Measurements from ENCODE around the gene FUOM. TPM values are rescaled to one million over a fixed set of nuclear protein-coding genes. Genes with fewer than 3 reads are reported as not detected.

FUOM gene
- total and polyA plus RNA-seq, 10 of the 15 experiments (the other 5 are each of a cell fraction or from before 2014, with no cell fraction given): 1.8 to 41.7 (median 25.6) TPM

- Histone ChIP-seq H3K9me3 (replicated peaks; ENCODE audit: control insufficient read depth, insufficient read depth, low read length) (no peaks in the 10 kb centered on the region), H4K20me1 (ENCODE audit: control insufficient read depth, insufficient read depth) (no peaks in the 10 kb centered on the region), H3K9ac (ENCODE audit: control insufficient read depth, insufficient read depth, low read length) (no peak overlapping the region), H3K79me2 (ENCODE audit: control insufficient read depth, insufficient read depth, low read length) (no peaks in the 10 kb centered on the region; the same call in 1 of the 2 replicates), H3K27ac (ENCODE audit: control insufficient read depth, insufficient read depth) (no peak overlapping the region), H3K4me1 (ENCODE audit: control insufficient read depth, insufficient read depth, low read length) (peaks cover 18% of the 10 kb centered on the region), H3K27me3 (replicated peaks in 1 of 2; ENCODE audit: control insufficient read depth in 2 of 2, insufficient read depth in 2 of 2, low read length in 1 of 2) (no peaks in the 10 kb centered on the region), H3K4me2 (ENCODE audit: control insufficient read depth, insufficient read depth) (no peak overlapping the region), H3K4me3 (no peak overlapping the region), H2AFZ (ENCODE audit: control insufficient read depth, low read depth, low read length) (no peak overlapping the region), H3K36me3 (ENCODE audit: control insufficient read depth in 2 of 2, insufficient read depth in 2 of 2, low read length in 1 of 2) (peaks cover 0 to 5% of the 10 kb centered on the region in 2 experiments; a peak in 2 of 4 replicates)
- POLR2A ChIA-PET: interaction anchor here (1.0 kb wide), 1 partner anchor 11 kb away, joined by 4 read pairs; no protein-coding TSS in a partner anchor
- 61% methylated on average over 6 of the region's 6 CpGs for WGBS (ENCODE audit: insufficient coverage, insufficient replicate concordance, low lambda C conversion rate, missing lambda C conversion rate)
- RAD21 ChIA-PET (ENCODE audit: unreplicated experiment): no interaction called here
- in situ Hi-C loops (cut with MboI): no loop called here
- DNase-seq (ENCODE audit: low read depth, low spot score) (no peak), FAIRE-seq (no peak), ATAC-seq (no peak)
- CTCF ChIA-PET: interaction anchor here (1.5 kb wide), 1 partner anchor 30 kb away, joined by 6 read pairs; no protein-coding TSS in a partner anchor
- intact Hi-C loops (cut with micrococcal nuclease; ENCODE audit: unreplicated experiment): no loop called here
- SMC1A ChIA-PET (ENCODE audit: uncharacterized antibody, unreplicated experiment): no interaction called here
- no TSS peak for BruUV-seq (replicated peaks)
- no peak for TF ChIP-seq PAX8 (IDR thresholded peaks at IDR 0.05)
- peak; percentile 80 for TF ChIP-seq NR2F1 (conservative IDR thresholded peaks at IDR 0.05)
These were observed 1.7 kb upstream of the FUOM start for GRCh38 chr10:133359554-133359971.

- CTCF ChIA-PET: interaction anchor here (1.5 kb wide), 1 partner anchor 30 kb away, joined by 6 read pairs; no protein-coding TSS in a partner anchor
- BruUV-seq (replicated peaks): no TSS peak
- Histone ChIP-seq H3K4me1 (ENCODE audit: control insufficient read depth, insufficient read depth, low read length) (peaks cover 18% of the 10 kb centered on the region), H3K36me3 (ENCODE audit: control insufficient read depth in 2 of 2, insufficient read depth in 2 of 2, low read length in 1 of 2) (peaks cover 0 to 5% of the 10 kb centered on the region in 2 experiments; a peak in 2 of 4 replicates), H3K27ac (ENCODE audit: control insufficient read depth, insufficient read depth) (no peak overlapping the region), H2AFZ (ENCODE audit: control insufficient read depth, low read depth, low read length) (no peak overlapping the region), H3K27me3 (replicated peaks in 1 of 2; ENCODE audit: control insufficient read depth in 2 of 2, insufficient read depth in 2 of 2, low read length in 1 of 2) (no peaks in the 10 kb centered on the region), H3K4me3 (no peak overlapping the region), H3K9ac (ENCODE audit: control insufficient read depth, insufficient read depth, low read length) (no peak overlapping the region), H4K20me1 (ENCODE audit: control insufficient read depth, insufficient read depth) (no peaks in the 10 kb centered on the region), H3K4me2 (ENCODE audit: control insufficient read depth, insufficient read depth) (no peak overlapping the region), H3K79me2 (ENCODE audit: control insufficient read depth, insufficient read depth, low read length) (no peaks in the 10 kb centered on the region; the same call in 1 of the 2 replicates), H3K9me3 (replicated peaks; ENCODE audit: control insufficient read depth, insufficient read depth, low read length) (no peaks in the 10 kb centered on the region)
- 85% methylated on average over 11 of the region's 11 CpGs for WGBS (ENCODE audit: insufficient coverage, insufficient replicate concordance, low lambda C conversion rate, missing lambda C conversion rate)
- in situ Hi-C loops (cut with MboI): no loop called here
- no peak for FAIRE-seq
- ATAC-seq: no peak
- RAD21 ChIA-PET (ENCODE audit: unreplicated experiment): no interaction called here
- SMC1A ChIA-PET (ENCODE audit: uncharacterized antibody, unreplicated experiment): no interaction called here
- POLR2A ChIA-PET: interaction anchor here (1.0 kb wide), 1 partner anchor 12 kb away, joined by 4 read pairs; no protein-coding TSS in a partner anchor
- DNase-seq (ENCODE audit: low read depth, low spot score): no peak
- intact Hi-C loops (cut with micrococcal nuclease; ENCODE audit: unreplicated experiment): no loop called here
- TF ChIP-seq ZBTB33 (IDR thresholded peaks at IDR 0.05) (no peak), IRF4 (IDR thresholded peaks at IDR 0.05; ENCODE audit: low read depth, low read length) (no peak), BCL3 (IDR thresholded peaks at IDR 0.05; ENCODE audit: borderline replicate concordance, insufficient read depth, low read depth, low read length, poor library complexity, severe bottlenecking) (no peak), ZNF24 (IDR thresholded peaks at IDR 0.05) (no peak), SMAD5 (IDR thresholded peaks at IDR 0.05; ENCODE audit: low read depth) (no peak), CTCF (IDR thresholded peaks at IDR 0.05 in 2 of 3, conservative IDR thresholded peaks at IDR 0.05 in 1 of 3; ENCODE audit: control insufficient read depth in 2 of 3, extremely low read depth in 1 of 3, insufficient read depth in 1 of 3, low read depth in 3 of 3, low read length in 3 of 3) (no peak), E2F4 (IDR thresholded peaks at IDR 0.05; ENCODE audit: low read depth, low read length) (no peak), NFXL1 (IDR thresholded peaks at IDR 0.05; ENCODE audit: borderline replicate concordance) (no peak), RBBP5 (conservative IDR thresholded peaks at IDR 0.05) (no peak)
These were observed 1.1 kb upstream of the FUOM start for GRCh38 chr10:133358925-133359310.
